ENCODE data around the gene STK35.

The STK35 gene

GRCh38 chr20:2136275-2136674 is 34.6 kb downstream of the STK35 start:
- no peak for DNase-seq

GRCh38 chr20:2137552-2138201 is 36.0 kb downstream of the STK35 start:
- DNase-seq, result no peak

GRCh38 chr20:2138396-2138795 is 36.8 kb downstream of the STK35 start:
- peak; percentile 22 to 57 (median 39) for DNase-seq

GRCh38 chr20:2139250-2139649 is 37.6 kb downstream of the STK35 start:
- DNase-seq, result no peak

- DNase-seq, result no peak
These were observed 38.1 kb downstream of the STK35 start for GRCh38 chr20:2139736-2140135.

- peak; percentile 17 to 50 (median 32) for DNase-seq
These were observed 38.9 kb downstream of the STK35 start for GRCh38 chr20:2140561-2140960.

- DNase-seq, result peak in 2 of 4 experiments; percentile 41 to 54
These were observed 40.3 kb downstream of the STK35 start for GRCh38 chr20:2141600-2142575.

- DNase-seq, result no peak
These were observed 41.0 kb downstream of the STK35 start for GRCh38 chr20:2142649-2143048.

GRCh38 chr20:2143594-2143993 is 42.0 kb downstream of the STK35 start:
- no peak for DNase-seq

GRCh38 chr20:2144850-2145249 is 43.2 kb downstream of the STK35 start:
- no peak for DNase-seq

- no peak for DNase-seq
These were observed 43.7 kb downstream of the STK35 start for GRCh38 chr20:2145376-2145775.

- DNase-seq, result no peak
These were observed 44.6 kb downstream of the STK35 start for GRCh38 chr20:2146080-2146867.

GRCh38 chr20:2149507-2149906 is 47.9 kb downstream of the STK35 start:
- DNase-seq, result no peak

GRCh38 chr20:2150660-2151059 is 49.0 kb downstream of the STK35 start:
- DNase-seq, result no peak

- DNase-seq, result no peak
These were observed 50.2 kb downstream of the STK35 start for GRCh38 chr20:2151858-2152281.

- no peak for DNase-seq
These were observed 50.7 kb downstream of the STK35 start for GRCh38 chr20:2152317-2152716.

- no peak for DNase-seq
These were observed 51.7 kb downstream of the STK35 start for GRCh38 chr20:2153326-2153725.

GRCh38 chr20:2156224-2156623 is 54.6 kb downstream of the STK35 start:
- no peak for DNase-seq

- DNase-seq, result no peak
These were observed 55.3 kb downstream of the STK35 start for GRCh38 chr20:2156666-2157624.

GRCh38 chr20:2162125-2162822 is 60.6 kb downstream of the STK35 start:
- no peak for DNase-seq

- no peak for DNase-seq
These were observed 61.2 kb downstream of the STK35 start for GRCh38 chr20:2162823-2163166.

Measured in suppressor macrophage (primary cell).